NCI-H1694 (cell line): ENCODE measurements around the gene B4GALT5.

Experiments
- DNase-seq: peaks from one replicate; lab custom pipeline; 2025; lab: John Stamatoyannopoulos, UW

The B4GALT5 gene

DNA sequence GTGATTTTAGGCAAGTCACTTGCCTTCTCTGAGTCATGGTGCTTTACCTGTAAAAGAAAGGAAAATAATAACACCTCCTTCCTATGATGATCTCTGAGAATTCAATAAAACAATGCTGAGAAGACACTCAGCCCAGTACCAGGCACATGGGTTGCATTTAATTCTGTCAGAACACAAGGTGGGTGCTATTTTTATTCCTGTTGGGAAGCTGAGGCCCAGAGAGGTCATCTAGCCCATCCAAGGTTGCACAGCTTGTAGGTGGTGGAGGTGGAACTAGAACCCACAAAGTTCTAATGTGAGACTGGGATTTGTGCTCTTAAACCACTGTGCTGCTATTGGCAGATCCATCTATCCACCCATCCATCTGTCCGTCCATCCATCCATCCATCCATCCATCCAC lies 106.1 kb downstream of the B4GALT5 start:
- DNase-seq: no peak

DNA sequence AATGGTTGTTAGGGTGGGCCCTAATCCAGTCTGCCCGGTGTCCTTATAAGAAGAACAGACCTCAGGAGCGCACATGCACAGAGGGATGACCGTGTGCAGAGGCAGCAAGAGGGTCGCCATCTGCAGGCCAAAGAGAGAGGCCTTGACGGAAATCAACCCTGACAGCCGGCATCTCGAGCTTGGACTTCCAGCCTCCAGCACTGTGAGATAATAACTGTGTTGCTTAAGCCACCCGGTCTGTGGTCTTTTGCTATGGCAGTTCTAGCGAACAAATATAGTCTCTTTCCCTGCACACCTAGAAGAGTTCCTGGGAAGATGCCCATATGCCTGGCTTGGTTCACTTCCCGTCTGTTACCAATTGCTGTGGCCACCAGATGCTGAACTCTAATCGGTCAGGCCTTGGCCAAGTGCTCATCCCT lies 110.5 kb downstream of the B4GALT5 start:
- no peak for DNase-seq

DNA sequence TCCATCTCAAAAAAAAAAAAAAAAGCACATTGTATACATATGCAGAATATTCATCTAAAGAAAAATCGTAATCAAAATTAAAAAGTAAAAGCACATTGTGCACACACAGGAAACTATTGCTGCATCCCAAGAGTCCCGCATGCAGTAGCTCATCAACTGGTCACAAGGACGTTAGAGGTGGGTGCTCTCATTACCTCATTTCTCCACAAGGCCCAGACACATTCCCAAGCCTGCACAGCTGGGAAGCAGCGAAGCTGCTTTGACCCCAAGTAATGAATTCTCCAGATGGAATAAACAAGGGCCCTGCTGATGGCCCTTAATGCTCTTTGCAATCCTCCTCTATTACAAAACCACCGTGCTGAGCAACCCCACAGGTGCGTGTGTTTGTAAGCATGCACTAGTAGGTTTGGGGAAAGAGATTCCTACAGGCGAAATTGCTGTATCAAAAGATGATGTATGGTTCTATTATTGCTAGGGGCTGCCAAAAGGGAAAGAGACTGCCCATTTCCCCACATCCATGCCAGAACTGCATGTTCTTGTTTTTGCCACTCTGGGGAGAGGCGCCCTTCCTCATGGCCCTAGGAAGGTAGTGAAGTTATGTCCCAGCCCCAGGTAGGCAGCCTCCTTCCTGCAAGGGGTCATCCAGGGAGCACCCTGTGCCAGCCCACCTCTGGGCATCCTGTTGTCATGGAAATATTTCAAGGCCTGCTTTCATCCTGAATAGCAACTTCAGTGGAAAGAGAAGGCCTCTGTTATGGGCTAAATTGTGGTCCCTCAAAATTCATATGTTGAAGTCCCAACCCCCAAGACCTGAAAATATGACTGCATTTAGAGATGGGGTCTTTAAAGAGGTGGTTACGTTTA lies 111.1 kb downstream of the B4GALT5 start:
- DNase-seq: no peak

DNA sequence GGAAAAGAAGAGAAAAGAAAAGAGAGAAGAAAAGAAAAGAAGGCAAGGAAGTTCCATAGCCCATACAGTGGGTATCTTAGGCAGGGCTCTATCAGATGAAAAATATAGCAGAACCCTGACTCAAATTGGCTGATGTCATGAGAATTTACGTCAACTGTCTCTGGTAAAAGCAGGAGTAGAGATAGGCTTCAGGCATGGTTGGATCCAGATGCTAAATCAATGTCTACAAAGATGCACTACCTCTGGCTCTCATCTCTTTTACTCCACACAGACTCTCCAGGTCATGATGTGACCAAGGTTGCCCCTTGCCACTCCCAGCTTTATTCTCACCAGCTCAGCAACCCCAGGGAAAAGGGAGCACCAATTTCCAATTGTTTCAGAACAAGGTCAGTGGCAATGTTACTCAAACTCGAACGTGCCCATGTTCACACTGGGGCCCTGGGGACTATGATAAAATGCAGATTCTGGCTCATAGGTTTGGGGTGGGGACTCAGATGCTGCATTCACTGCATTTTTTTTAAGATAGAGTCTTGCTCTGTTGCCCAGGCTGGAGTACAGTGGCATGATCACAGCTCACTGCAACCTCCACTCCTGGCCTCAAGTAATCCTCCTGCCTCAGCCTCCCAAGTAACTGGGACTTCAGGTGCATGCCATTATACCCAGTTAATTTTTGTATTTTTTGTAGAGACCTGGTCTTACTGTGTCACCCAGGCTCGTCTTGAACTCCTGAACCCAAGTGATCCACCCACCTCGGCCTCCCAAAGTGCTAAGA lies 112.3 kb downstream of the B4GALT5 start:
- no peak for DNase-seq

DNA sequence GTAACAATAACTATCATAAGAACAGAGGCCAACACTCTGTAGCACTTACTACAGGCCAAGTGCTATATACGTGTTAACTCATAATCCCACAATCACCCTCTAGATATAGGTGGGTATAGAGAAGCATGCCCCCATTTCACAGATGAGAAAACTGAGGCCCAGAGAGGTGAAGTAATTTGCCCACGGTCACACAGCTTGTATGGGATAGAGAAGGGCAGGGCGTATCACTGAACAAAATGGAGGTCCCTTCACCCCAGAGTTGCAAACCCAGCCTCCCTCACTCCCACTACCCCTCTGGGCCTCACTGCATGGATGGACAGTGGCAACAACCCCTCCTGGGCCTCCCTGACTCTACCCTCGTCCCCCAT lies 113.9 kb downstream of the B4GALT5 start:
- DNase-seq: no peak

DNA sequence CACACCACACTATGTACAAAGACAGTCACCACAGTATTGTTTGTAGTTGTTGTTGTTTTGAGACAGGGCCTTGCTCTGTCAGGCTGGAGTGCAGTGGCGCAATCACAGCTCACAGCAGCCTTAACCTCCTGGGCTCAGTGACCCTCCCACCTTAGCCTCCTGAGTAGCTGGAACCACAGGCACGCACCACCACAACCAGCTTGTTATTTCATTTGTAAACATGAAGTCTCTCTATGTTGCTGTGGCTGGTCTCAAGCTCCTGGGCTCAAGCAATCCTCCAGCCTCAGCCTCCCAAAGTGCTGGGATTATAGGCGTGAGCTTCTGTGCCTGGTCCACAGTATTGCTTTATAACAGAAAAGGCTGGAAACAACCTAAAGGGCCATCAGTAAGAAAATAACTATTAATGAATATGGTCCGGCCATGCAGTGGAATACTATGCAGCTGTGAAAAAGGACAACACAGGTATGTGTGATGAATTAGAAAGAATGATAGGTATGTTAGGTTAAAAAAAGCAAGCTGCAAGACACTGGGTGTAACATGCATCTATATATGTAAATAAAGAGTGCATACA lies 115.8 kb downstream of the B4GALT5 start:
- no peak for DNase-seq

DNA sequence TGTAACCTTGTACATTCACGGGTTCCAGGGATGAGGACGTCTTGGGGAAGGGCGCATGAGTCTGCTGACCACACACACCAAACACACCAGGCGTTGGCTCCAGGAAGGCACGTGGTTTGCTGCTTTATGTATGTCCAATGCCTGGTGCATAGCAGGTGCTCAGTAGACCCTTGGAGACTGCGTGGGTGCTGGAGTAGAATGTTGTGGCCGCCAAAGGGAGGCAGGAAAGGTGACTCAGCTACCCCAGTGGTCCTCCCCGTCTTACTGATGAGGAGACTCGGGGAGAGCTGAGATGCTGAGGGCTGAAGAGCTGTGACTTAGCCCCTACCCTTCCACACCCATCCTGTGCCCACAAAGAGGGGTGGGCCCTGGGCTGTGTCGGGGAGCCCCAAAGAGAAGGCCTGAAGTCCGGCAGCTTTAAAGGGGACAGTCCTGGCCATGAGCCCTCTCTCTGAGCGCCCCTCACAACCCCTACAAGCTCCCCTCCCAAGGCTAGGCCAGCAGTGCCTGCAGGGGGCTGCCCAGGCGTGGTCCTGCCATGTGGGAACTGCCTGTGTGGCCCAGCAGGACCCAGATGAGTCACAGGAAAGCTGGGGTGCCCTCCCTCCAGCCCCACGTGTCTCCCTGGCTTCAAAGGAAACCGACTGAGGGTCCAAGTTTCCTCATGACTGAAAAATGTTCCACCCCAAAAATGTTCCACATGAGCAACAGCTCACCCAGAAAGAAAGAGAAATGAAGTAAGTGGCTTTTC lies 117.7 kb downstream of the B4GALT5 start:
- no peak for DNase-seq

DNA sequence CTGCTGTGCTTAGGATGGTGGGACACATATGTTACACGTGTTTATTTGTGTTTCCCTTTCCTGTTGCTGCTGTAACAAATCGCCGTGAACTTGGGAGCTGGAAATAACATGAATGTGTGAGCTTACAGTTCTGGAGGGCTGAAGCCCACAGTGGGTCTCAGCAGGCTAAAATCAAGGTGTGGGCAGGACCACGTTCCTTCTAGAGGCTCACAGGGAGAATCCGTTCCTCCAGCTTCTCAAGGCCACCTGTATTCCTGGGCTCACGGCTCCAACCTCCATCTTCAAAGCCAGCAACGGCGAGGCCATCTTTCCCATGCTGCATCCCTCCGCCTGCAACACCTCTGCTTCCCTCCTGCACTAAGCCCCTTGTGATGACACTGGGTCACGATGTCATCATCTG lies 118.3 kb downstream of the B4GALT5 start:
- no peak for DNase-seq

DNA sequence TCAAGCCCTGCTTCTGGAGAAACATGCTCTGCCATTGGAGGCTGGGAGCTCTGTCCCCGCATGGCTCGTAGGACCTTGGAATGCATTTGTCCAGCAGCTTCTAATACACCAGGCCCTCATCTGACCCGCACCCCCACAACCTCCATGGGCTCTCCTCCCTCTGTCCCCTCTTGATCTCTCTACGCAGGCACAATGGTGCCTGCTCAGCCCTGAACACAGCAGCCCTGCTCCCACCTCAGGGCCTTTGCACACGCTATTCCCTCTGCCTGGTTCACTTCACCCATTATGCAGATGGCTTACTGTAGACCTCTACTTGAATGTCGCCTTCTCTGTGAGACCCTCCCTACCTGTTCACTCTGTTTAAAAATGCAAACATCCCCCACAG lies 118.8 kb downstream of the B4GALT5 start:
- DNase-seq: no peak

DNA sequence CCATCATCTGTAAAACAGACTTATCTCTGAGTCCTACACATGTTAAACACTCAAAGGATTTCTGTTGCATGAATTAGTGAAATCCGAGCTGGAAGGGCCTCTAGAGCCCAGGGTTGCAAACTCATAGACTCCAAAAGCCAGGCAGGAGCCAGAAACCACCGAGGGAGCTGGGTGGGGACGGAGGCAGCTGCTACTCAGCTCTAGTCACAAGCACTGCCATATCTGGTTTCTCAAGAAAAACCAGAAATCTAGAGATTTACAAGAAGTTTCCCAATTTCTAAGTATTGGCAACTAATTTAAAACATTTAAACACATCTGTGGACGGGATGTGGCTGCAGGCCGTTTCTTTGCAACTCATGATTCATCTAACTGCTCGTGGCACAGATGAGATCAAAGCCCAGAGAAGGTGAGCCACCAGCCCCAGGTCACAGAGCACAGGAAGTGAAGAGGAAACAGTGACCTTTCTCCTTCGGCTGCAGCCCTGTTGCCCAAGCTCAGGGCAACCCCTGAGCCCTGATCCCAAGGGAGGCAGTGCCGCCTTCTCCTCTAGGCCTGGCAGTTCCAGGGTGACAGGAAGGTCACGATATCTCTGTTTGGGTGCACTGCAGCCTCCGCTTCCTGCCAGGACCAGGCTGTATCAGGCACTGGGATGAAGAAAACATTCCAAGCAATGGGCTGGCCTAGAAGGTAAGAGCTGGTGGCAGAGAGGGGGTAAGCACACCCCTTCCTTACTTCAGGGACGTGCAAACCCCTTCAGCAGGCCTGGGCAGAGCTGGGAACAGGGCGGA lies 119.3 kb downstream of the B4GALT5 start:
- DNase-seq: no peak

DNA sequence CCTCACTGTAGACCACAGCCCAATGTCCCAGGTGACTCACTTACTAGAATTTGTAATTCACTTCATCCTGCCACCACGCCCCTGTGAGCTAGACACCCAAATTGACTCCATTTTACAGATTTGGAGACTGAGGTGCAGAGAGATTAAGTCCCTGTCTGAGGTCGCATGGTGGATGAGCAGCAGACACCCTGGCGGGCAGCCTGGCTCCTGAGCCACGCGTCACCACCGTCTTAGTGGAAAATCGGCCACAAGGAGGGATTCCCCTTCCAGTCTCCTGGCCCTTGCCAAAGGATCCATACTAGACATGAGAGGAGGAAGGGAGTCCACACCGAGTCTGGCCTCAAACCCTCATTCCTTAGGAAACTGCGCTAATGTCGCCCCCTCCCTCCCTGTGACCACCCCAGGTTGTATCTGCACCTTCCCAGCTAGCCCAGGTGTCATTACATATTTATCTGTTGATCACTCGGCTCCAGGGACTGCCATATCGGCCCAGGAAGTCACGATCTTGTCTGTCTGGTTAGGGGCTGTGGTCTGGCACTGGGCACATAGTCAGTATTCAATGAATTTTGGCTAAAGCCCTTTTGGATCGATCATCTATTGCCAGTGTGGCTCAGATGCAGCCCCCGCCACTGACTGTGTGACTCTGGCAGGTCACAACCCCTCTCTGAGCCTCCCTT lies 120.1 kb downstream of the B4GALT5 start:
- DNase-seq: no peak

DNA sequence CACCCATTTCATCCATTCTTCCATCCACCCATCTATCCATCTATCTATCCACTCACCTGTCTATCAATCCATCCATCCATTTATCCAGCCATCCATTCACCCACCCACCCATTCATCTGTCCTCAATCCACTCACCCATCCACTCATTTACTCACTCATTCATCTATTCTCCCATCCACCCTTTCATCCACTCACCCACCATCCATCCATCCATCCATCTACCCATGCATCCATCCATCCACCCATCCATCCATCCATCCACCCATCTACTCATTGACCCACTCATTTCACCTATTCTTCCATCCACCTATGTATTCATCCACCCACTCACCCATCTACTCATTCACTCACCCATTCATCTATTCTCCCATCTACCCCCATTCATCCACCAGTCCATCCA lies 121.6 kb downstream of the B4GALT5 start:
- no peak for DNase-seq

DNA sequence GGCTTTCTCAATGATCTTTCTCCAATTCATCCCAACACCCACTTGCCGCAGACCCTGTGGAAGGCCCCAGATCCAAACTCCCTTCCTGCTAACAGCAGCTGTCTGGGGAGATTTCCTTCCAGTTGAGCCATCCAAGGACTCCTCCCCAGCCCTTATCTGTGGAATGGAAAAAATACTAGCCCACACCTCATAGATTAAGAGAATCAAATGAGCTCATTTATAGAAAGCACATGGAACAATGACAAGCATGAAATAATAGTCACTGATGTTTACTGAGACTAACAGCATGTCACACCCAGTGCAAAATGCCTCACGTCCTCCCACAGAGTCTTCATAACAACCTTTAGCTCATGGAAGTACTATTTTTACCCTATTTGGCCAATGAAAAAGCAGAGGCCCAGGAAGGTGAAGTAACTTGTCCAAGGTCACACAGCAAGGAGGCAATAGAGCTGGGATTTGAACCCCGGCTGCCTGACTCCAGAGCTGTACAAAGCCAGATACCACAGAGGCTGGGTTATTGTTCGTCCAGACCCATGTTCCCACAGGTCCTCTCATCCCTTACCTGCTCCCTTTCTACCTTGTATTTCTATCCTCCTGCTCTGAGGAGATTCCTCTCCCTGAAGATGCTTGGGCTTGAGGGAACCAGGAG lies 122.3 kb downstream of the B4GALT5 start:
- no peak for DNase-seq

DNA sequence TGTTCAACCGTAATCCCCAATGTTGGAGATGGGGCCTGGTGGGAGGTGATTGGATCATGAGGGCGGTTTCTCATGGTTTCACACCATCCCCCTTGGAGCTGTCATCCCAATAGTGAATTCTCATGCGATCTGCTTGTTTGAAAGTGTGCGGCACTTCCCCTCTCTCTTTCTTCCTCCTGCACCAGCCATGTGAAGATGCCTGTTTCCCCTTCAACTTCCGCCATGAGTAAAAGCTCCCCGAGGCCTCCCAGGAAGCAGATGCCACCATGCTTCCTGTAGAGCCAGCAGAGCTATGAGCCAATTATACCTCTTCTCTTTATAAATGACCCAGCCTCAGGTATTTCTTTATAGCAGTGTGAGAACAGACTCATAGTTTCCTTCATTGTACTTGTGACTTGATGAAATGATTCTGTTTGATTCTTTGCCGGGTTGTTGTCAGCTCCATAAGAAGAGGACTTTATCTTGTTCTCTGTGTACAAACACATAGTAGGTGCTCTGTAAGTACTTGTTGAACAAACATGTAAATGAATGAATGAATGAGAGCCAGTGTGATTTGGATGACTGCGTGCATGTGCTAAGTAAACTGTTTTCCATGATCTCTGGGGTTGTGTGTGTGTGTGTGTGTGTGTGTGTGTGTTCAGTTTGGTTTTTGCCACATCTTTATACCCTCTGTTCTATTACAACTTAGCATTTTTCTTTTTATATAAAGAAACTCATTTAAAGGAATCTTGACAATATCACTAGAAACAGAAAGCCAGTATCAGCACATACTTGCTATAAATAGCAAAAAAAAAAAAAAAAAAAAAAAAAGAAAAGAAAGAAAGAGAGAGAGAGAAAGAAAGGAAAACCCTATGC lies 123.3 kb downstream of the B4GALT5 start:
- no peak for DNase-seq

DNA sequence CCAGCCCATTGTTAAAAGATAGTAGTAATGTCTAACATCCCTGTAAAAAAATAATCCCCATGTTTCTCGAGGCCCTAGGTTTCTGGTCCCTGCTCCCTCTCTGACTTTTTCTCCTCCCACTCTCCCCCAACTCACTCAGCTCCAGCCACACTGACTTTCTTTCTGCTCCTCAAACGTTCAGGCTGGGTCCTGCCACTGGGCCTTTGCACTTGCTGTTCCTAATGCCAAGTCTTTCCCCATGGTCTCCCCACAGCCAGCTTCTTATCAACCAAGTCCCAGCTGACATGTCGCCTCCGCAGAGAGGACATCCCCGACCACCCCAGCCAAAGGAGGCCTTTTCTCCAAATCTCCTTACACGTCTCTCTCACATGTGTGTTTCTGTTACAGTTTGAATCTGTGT lies 123.9 kb downstream of the B4GALT5 start:
- no peak for DNase-seq

DNA sequence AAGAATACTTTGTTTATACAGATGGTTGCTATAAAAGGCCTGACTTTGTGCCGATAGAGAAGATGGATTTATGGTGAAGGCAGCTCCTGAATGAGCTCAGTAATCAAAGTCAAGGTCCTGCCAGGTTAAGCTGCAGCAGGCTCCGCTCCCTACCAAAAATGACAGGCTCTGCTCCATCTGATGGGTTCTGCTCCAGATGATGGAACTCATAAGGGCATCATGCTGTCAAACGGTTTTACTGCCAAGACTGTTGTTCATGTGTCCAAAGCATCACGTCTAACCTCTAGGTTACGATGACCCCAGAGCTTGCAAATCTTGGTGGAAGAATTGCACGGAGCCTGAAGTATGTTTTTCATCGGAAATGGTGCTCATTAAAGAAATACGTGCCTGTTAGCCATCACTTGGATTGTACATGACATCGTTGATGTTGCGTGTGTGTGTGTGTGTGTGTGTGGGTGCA lies 126.5 kb downstream of the B4GALT5 start:
- no peak for DNase-seq

DNA sequence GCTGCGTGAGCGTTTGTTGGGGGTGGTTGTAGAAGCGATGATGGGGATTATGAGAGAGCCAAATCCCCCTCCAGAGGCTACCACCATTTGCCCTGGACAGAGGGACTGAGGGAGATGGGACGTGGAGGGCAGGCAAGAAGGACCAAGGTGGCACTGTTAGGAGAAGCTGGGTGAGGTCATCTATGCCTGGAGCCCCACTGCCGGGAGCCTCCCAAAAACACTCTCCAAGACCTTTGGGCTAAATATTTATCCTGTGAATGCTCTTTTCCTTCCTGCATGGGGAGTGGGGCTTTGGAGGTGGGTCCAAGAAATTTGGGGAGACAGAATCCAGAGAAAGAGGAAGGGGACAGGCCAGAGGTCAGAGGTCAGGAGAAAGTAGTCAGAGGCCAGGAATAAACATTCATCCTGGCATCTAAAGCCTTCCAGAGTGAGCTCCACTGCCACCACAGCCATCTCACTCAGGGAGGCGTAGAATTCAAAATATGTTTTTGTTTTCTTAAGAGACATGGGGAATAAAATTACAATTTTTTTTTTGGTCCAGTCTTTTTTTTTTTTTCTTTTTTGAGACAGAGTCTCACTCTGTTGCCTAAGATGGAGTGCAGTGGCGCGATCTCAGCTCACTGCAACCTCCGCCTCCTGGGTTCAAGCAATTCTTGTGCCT lies 128.0 kb downstream of the B4GALT5 start:
- no peak for DNase-seq

DNA sequence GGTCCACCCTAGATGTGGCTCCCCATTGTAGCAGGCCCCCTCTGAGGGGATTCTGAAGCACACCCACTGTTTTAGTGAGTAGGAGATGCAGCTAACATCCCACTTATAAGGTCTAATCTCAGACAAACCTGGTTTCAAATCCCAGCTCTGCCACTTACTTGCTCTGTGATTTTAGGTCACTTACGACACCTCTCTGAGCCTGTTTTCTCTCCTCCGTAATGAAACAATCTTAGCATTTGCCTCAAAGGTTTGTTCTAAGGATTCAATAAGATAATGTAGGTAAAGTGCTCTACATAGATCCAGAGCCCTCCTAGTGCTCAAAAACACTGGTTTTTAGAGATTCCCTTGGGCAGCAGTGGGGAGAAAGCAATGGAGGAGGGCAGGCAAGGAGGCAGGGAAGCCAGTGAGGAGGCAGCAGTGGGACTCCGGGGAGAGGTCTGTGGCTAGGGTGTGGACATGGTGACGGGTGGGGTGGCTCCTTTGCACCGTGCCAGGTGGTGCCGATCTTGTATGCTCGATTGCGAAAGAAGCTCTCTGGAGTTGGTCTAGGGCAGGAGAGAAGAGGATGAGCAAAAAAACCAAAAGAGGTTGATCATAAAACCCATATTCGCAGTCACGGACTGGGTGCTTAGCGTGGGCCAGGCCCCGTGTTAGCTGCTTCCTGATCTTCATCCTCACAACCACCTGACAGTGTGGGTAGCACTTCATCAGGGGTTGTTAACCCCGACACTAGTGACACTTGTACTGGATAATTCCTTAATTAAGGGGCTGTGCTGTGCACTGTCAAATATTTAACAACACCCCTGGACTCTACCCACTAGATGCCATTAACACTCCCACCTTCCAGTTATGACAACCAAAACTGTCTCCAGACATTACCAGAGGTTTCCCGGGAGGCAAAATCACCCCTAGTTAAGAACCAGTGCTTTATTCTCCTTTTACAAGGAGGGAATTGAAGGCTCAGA lies 129.0 kb downstream of the B4GALT5 start:
- DNase-seq: no peak
